ENCODE results near the gene PAM16. TPM values are rescaled to one million over a fixed set of nuclear protein-coding genes. Genes with fewer than 3 reads are reported as not detected.

Gene PAM16
- total and polyA plus RNA-seq, 2 experiments from 2014 or later = 35.0 to 70.4 TPM

DNA sequence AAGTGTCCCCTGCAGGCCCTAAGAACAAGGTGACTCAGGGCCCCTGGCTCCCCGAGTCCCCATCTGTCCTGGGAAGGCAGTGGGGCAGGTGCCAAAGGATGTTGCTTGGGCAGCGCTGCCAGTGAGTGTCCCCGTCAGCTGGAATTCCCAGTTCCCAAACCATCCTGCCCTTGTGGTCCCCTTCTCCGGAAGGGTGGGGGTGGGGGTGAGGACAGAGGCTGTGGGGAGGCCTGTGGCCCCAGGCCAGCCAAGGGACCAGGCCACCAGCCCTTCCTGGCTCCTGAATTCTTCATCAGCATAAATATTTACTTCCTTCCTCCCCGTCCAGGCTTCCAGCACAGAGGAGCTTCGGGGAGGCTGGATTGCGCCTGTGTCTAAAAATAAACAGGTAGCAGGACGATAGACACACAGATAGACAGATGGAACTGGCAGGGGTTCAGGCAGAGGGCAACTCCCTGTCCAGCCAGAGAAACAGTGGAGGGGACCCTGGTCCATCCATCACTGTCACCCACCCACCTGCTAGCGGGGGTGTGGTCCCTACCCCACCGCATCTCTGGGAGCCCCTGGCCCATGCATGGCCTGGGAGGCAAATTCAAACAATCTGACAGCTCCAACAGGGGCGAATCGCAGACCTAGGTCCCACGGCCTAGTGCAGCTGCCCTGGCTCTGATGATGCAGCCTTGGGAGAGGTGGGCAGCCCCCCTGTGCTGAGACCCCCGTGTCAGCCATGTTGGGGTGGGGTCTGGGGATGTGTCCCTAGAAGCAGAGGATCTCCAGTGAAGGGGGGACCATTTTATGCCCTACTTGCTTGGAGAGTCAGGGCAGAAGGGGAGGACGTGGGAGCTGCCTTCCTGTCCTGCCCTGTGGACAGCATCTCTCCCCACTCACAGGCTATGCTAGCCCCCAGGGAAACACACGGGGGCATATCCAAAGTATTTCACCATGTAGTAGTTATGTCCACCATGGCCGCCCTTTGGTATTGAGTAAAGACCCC is 22.0 kb downstream of the PAM16 start:
- H3K27me3 ChIP-seq = no peaks in the 10 kb centered on the region
- peaks cover 95% of the 10 kb centered on the region for H3K79me2 ChIP-seq
- no peak for DNase-seq (ENCODE audit: low spot score)
- no peak overlapping the region for H3K4me3 ChIP-seq
- H3K27ac ChIP-seq = peak overlapping the region; percentile 89
- H3K4me1 ChIP-seq (ENCODE audit: insufficient read depth) = peaks cover 37% of the 10 kb centered on the region
- no peaks in the 10 kb centered on the region for H3K9me3 ChIP-seq (ENCODE audit: low read depth)
- H4K20me1 ChIP-seq (ENCODE audit: insufficient read depth, poor library complexity, severe bottlenecking) = peaks cover 58% of the 10 kb centered on the region
- no peak for TF ChIP-seq EZH2 (IDR thresholded peaks at IDR 0.05; ENCODE audit: borderline replicate concordance)
- TF ChIP-seq, protein P1, sequence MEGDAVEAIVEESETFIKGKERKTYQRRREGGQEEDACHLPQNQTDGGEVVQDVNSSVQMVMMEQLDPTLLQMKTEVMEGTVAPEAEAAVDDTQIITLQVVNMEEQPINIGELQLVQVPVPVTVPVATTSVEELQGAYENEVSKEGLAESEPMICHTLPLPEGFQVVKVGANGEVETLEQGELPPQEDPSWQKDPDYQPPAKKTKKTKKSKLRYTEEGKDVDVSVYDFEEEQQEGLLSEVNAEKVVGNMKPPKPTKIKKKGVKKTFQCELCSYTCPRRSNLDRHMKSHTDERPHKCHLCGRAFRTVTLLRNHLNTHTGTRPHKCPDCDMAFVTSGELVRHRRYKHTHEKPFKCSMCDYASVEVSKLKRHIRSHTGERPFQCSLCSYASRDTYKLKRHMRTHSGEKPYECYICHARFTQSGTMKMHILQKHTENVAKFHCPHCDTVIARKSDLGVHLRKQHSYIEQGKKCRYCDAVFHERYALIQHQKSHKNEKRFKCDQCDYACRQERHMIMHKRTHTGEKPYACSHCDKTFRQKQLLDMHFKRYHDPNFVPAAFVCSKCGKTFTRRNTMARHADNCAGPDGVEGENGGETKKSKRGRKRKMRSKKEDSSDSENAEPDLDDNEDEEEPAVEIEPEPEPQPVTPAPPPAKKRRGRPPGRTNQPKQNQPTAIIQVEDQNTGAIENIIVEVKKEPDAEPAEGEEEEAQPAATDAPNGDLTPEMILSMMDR (IDR thresholded peaks at IDR 0.05; ENCODE audit: poor library complexity) = no peak
- no peak for TF ChIP-seq EZH2phosphoT487 (IDR thresholded peaks at IDR 0.05; ENCODE audit: low read depth, severe bottlenecking, unreplicated experiment)
- peak overlapping the region; percentile 95 for H3K4me2 ChIP-seq
- H3K36me3 ChIP-seq (replicated peaks; ENCODE audit: insufficient read depth, low read depth) = no peaks in the 10 kb centered on the region
- H3K9me2 ChIP-seq (replicated peaks; ENCODE audit: insufficient read depth) = no peaks in the 10 kb centered on the region
- H2AFZ ChIP-seq = no peak overlapping the region
- WGBS (ENCODE audit: low lambda C conversion rate, missing lambda C conversion rate) = 76% methylated on average over 17 of the region's 17 CpGs

DNA sequence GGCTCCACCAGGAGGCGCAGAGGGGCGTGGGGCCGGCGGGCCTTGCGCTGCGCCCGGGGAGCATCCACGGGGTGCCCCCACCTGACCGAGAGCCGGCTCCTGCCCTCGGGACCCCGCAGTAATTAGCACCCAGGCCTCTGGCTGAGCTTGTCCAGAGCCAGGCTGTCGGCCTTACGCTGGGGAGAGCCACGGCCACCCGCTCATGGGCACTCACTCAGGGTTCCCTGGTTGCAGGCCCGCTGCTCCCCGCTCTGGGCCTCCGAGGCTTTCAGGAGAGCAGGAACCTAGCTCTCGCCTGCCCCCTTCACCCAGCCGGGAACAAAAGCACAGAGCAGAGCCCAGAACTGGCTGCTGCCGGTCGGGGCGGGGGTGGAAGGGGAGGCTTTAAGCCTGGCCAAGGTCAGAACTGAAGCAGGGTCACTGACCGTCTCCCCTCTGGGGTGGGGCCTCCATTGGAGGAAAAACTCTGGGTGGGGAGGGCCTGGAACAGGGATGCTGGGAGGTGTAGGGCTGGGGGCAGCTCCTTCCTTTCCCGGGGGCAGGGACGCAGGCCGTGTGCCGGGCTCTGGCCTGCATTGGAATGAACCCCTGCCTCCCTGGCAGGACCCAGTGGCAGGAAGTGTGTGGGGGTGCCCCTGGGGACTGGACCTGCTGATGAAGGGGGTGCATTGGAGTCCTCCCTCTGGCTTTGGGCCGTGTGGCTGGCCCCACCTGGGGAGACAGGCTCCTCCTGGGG is 22.9 kb downstream of the PAM16 start:
- H3K36me3 ChIP-seq (replicated peaks; ENCODE audit: insufficient read depth, low read depth) = no peaks in the 10 kb centered on the region
- H3K9me2 ChIP-seq (replicated peaks; ENCODE audit: insufficient read depth) = no peaks in the 10 kb centered on the region
- H3K4me1 ChIP-seq (ENCODE audit: insufficient read depth) = peaks cover 45% of the 10 kb centered on the region
- H3K4me3 ChIP-seq = peak overlapping the region; percentile 45
- peak; percentile 93 for DNase-seq (ENCODE audit: low spot score)
- WGBS (ENCODE audit: low lambda C conversion rate, missing lambda C conversion rate) = 3% methylated on average over 14 of the region's 30 CpGs
- no peaks in the 10 kb centered on the region for H3K27me3 ChIP-seq
- H3K4me2 ChIP-seq = peak overlapping the region; percentile 95
- H2AFZ ChIP-seq = peak overlapping the region; percentile 12
- H3K79me2 ChIP-seq = peaks cover 98% of the 10 kb centered on the region
- no peak for TF ChIP-seq EZH2 (IDR thresholded peaks at IDR 0.05; ENCODE audit: borderline replicate concordance)
- TF ChIP-seq, protein P1 (IDR thresholded peaks at IDR 0.05; ENCODE audit: poor library complexity) = peak; percentile 72
- no peak for TF ChIP-seq EZH2phosphoT487 (IDR thresholded peaks at IDR 0.05; ENCODE audit: low read depth, severe bottlenecking, unreplicated experiment)
- peaks cover 66% of the 10 kb centered on the region for H4K20me1 ChIP-seq (ENCODE audit: insufficient read depth, poor library complexity, severe bottlenecking)
- no peaks in the 10 kb centered on the region for H3K9me3 ChIP-seq (ENCODE audit: low read depth)
- peak overlapping the region; percentile 89 for H3K27ac ChIP-seq

DNA sequence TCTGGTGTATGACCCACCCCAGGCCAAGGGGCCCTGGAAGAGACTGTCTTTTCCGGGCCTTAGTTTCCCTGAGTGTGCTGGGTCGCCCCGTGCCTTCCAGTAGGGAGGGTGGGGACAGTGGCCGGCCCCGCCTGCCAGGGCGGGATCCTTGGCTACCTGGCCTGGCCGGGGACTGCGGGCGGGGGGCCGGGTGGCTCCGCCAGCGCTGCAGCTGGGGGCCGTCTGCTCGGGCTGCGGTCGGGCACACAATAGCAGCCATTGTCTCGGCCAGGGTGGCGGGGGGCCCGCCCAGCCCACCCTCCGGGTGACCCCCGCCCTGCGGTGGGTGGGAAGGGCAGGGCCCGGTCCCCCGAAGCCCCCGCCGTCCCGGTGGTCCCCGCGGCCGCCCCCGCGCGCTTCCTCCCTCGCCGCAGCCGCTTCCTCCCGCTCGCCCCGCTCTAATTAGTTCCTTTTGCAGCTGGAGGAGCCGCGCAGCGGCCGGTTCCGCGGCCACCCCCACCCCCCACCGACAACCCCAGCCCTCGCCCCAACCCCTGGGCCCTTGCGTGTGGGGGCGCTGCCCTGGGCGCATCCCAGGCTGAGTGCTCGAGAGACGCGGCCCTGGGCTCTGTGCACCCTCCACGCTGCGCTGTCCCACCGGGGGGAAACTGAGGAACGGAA is 23.6 kb downstream of the PAM16 start:
- H3K4me3 ChIP-seq = peak overlapping the region; percentile 45
- peaks cover 51% of the 10 kb centered on the region for H3K4me1 ChIP-seq (ENCODE audit: insufficient read depth)
- H3K36me3 ChIP-seq (replicated peaks; ENCODE audit: insufficient read depth, low read depth) = no peaks in the 10 kb centered on the region
- H3K79me2 ChIP-seq = peaks cover 98% of the 10 kb centered on the region
- H3K27ac ChIP-seq = peak overlapping the region; percentile 89
- peaks cover 68% of the 10 kb centered on the region for H4K20me1 ChIP-seq (ENCODE audit: insufficient read depth, poor library complexity, severe bottlenecking)
- no peak for TF ChIP-seq EZH2 (IDR thresholded peaks at IDR 0.05; ENCODE audit: borderline replicate concordance)
- TF ChIP-seq EZH2phosphoT487 (IDR thresholded peaks at IDR 0.05; ENCODE audit: low read depth, severe bottlenecking, unreplicated experiment) = no peak
- TF ChIP-seq, protein P1 (IDR thresholded peaks at IDR 0.05; ENCODE audit: poor library complexity) = no peak
- WGBS (ENCODE audit: low lambda C conversion rate, missing lambda C conversion rate) = 15% methylated on average over 12 of the region's 57 CpGs
- H3K27me3 ChIP-seq = no peaks in the 10 kb centered on the region
- no peaks in the 10 kb centered on the region for H3K9me2 ChIP-seq (replicated peaks; ENCODE audit: insufficient read depth)
- H3K9me3 ChIP-seq (ENCODE audit: low read depth) = no peaks in the 10 kb centered on the region
- no peak for DNase-seq (ENCODE audit: low spot score)
- H3K4me2 ChIP-seq = peak overlapping the region; percentile 95
- peak overlapping the region; percentile 12 for H2AFZ ChIP-seq
